Ovary (tissue), 9 donors: ENCODE data around the gene TOB1. TPM values are rescaled to one million over a fixed set of nuclear protein-coding genes. Genes with fewer than 3 reads are reported as not detected.

Source experiments
- DNase-seq, 5 donors: peaks; one replicate each; pipeline ENCODE4 v3.0.0-alpha.2; 2019 to 2020
- H3K27ac ChIP-seq, 2 donors: fragments of 200-600 bp; one replicate each; pipeline versions ENCODE4 v1.5.1 to v1.8.0; 2019 to 2022
- H3K27me3 ChIP-seq: fragments of 200-600 bp; one replicate; pipeline ENCODE4 v1.8.0; 2022
- H3K36me3 ChIP-seq: fragments of 200-600 bp; sonication (generic); one replicate; pipeline ENCODE4 v1.5.1; 2019
- H3K4me1 ChIP-seq: one replicate; pipeline ENCODE4 v1.8.1; 2013; ENCODE audit warnings: mild to moderate bottlenecking, moderate library complexity; ENCODE audit not compliant: insufficient read depth
- H3K4me3 ChIP-seq: fragments of 200-600 bp; sonication (generic); one replicate; pipeline ENCODE4 v1.5.1; 2017
- H3K9me3 ChIP-seq, 2 donors: fragments of 200-600 bp in 1 of 2; sonication (generic) in 1 of 2; one replicate each; pipeline versions ENCODE4 v1.5.1 to v1.8.1; 2013 to 2019; ENCODE audit warnings: mild to moderate bottlenecking in 1 of 2, moderate library complexity in 1 of 2
- CTCF ChIP-seq, 3 donors: fragments of 450-650 bp in 2 of 3; fragments of 200-600 bp in 1 of 3; IDR thresholded peaks; one replicate each; pipeline versions ENCODE4 v1.5.1 to v1.8.0; 2016 to 2022; ENCODE audit warnings: antibody characterized with exemption in 3 of 3, mild to moderate bottlenecking in 1 of 3
- EP300 ChIP-seq: sonication (generic); formaldehyde crosslinking; IDR thresholded peaks from one replicate; pipeline ENCODE4 v1.6.1; 2017; ENCODE audit warnings: antibody characterized with exemption
- POLR2A ChIP-seq: fragments of 450-650 bp; IDR thresholded peaks from one replicate; pipeline ENCODE4 v1.6.1; 2017; ENCODE audit warnings: antibody characterized with exemption, mild to moderate bottlenecking, moderate library complexity
- WGBS, 3 donors: extraction: QIAGEN DNeasy Blood & Tissue Kit in 1 of 3; methylation state at CpG; one replicate each; pipeline versions ENCODE4 v1.1.5 to v1.1.7; 2013 to 2017; 5-methylcytosine and 5-hydroxymethylcytosine counted together
- intact Hi-C, 4 donors: fragments of 100-400 bp; cut with DNase I; formaldehyde crosslinking; loops; one replicate each; pipeline versions ENCODE4 v1.11.0 to v1.15.1; 2022 to 2023
- polyA plus RNA-seq, 2 donors: library from polyadenylated mRNA; stranded (reverse); fragments of 200-250 nt in 1 of 2; fragments of 350-450 nt in 1 of 2; fragmentation: Illumina TruSeq in 1 of 2; extraction: RNeasy Lipid Tissue Mini Kit (QIAGEN cat#74804) in 1 of 2; gene quantifications; one replicate each; pipeline ENCODE4 v1.2.3, GENCODE V29; 2013 to 2014
- total RNA-seq, 7 donors: library from RNA; depleted of rRNA in 2 of 7; stranded (reverse); fragments of >200 nt in 2 of 7; fragmentation: NEBNext Ultra II Directional in 3 of 7; extraction: Animal tissue kit (Norgen Biotek cat#: 25700) in 3 of 7; gene quantifications; one replicate each; pipeline versions ENCODE4 v1.1.0 to v1.2.4, GENCODE V29; 2016 to 2023
- donor health status: DM: no; HTN: no; CAD: no; lungs with moderate emphysema.
- donor health status: DM: no; HTN: no; CAD: no.
- donor health status: Bipolar disorder and iron deficiency.
- donor health status: DM: yes; HTN: yes; CAD: no.
- donor health status: DM: no; HTN: no; CAD: no.
- donor health status: DM: yes; HTN: yes; CAD: no.

Gene TOB1
- total and polyA plus RNA-seq, 9 donors, result 19.6 to 150 (median 72.1) TPM

DNA sequence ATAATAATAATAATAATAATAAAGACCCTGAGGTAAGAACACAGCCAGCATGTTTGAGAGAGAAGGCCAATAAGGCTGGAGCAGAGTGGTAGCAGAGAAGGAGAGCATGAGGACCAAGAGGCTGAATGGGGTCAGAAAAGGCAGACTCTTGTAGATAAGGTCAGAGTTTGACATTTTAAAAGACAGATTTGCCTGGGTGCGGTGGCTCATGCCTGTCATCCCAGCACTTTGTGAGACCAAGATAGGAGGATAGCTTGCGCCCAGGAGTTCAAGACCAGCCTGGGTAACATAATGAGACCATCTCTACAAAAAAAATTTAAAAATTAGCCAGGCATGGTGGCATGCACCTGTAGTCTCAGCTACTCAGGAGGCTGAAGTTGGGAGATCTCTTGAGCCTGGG, 41.7 kb downstream of the TOB1 start:
- WGBS, 3 donors, result 85 to 96% (median 92%) methylated on average over 2 of the region's 2 CpGs
- Histone ChIP-seq H3K27me3 (no peaks in the 10 kb centered on the region), H3K4me3 (no peak overlapping the region), H3K9me3 (no peaks in the 10 kb centered on the region), H3K27ac (no peak overlapping the region), H3K4me1 (peaks cover under 1% of the 10 kb centered on the region), H3K36me3 (no peaks in the 10 kb centered on the region)
- DNase-seq, result no peak
- no peak for TF ChIP-seq CTCF (IDR thresholded peaks at IDR 0.05)
- no peak for TF ChIP-seq POLR2A
- no peak for TF ChIP-seq EP300
- intact Hi-C loops, result no loop called here

DNA sequence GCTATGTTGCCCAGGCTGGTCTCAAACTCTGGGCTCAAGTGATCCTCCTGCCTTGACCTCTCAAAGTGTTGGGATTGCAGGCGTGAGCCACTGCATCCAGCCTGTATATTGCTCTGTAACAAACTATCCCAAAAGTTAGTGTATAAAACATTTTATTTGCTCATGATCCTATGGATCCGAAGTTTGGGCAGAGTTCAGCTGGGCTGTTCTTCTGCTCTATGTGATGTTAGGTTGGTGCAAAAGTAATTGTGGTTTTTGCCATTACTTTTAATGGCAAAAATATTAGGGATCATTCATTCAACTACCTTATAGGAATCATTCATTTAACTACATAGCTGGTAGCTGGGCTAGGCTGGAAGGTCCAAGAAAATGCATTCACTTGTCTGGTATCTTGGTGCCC, 43.6 kb downstream of the TOB1 start:
- Histone ChIP-seq H3K4me3 (no peak overlapping the region), H3K27ac (no peak overlapping the region), H3K27me3 (no peaks in the 10 kb centered on the region), H3K9me3 (no peaks in the 10 kb centered on the region), H3K36me3 (no peaks in the 10 kb centered on the region), H3K4me1 (no peaks in the 10 kb centered on the region)
- no peak for DNase-seq
- 92 to 97% (median 97%) methylated on average over 2 of the region's 2 CpGs for WGBS, 3 donors
- intact Hi-C loops, result no loop called here
- TF ChIP-seq CTCF (IDR thresholded peaks at IDR 0.05) (no peak), POLR2A (no peak)

GRCh38 chr17:50820651-50821050, 45.5 kb downstream of the TOB1 start:
- intact Hi-C loops, result no loop called here
- TF ChIP-seq POLR2A (no peak), CTCF (IDR thresholded peaks at IDR 0.05) (no peak), EP300 (no peak)
- Histone ChIP-seq H3K9me3 (no peaks in the 10 kb centered on the region), H3K27me3 (no peaks in the 10 kb centered on the region), H3K27ac (no peak overlapping the region), H3K4me1 (peaks cover 1% of the 10 kb centered on the region), H3K4me3 (no peak overlapping the region), H3K36me3 (no peaks in the 10 kb centered on the region)
- no peak for DNase-seq
- WGBS, 3 donors, result 81 to 84% (median 83%) methylated on average over 10 of the region's 10 CpGs

GRCh38 chr17:50818921-50819657, 47.1 kb downstream of the TOB1 start:
- H3K4me3 ChIP-seq, result no peak overlapping the region
- no peaks in the 10 kb centered on the region for H3K36me3 ChIP-seq
- DNase-seq, result no peak
- H3K4me1 ChIP-seq, result peaks cover 1% of the 10 kb centered on the region
- H3K27ac ChIP-seq, result no peak overlapping the region
- TF ChIP-seq CTCF (IDR thresholded peaks at IDR 0.05), result no peak
- no peak for TF ChIP-seq EP300
- no peak for TF ChIP-seq POLR2A
- intact Hi-C loops, result no loop called here
- no peaks in the 10 kb centered on the region for H3K27me3 ChIP-seq
- no peaks in the 10 kb centered on the region for H3K9me3 ChIP-seq
- 71 to 72% (median 72%) methylated on average over 6 of the region's 6 CpGs for WGBS, 3 donors
